NT2/D1 (cell line): Measurements from ENCODE around the gene DELE1.

Source experiments
- SUZ12 ChIP-seq: IDR thresholded peaks from 2 replicates; pipeline ENCODE4 v1.6.1; 2011; ENCODE audit not compliant: insufficient read length, insufficient read depth; ENCODE audit errors: extremely low read depth
- ZNF274 ChIP-seq: IDR thresholded peaks from 2 replicates; pipeline ENCODE4 v1.6.1; 2011; ENCODE audit warnings: mild to moderate bottlenecking, low read depth, low read length

GRCh38 chr5:141879426-141879759, 44.3 kb upstream of the DELE1 start:
- no peak for TF ChIP-seq SUZ12
- TF ChIP-seq ZNF274: no peak
